AG09309 (cell line): Measurements from ENCODE around the gene FOXA3.
A peak's percentile ranks its signal among the peaks of the same experiment; 100 is the strongest.

Experiments
- DNase-seq: peaks from one replicate; pipeline ENCODE4 v3.0.0-alpha.2; 2010; ENCODE audit warnings: low read depth
- H3K4me3 ChIP-seq: 2 replicates; pipeline ENCODE4 v1.5.1; 2011; ENCODE audit warnings: mild to moderate bottlenecking, low read depth, low read length, moderate library complexity; ENCODE audit not compliant: control insufficient read depth
- CTCF ChIP-seq: IDR thresholded peaks from 2 replicates; pipeline ENCODE4 v1.5.1; 2011; ENCODE audit warnings: mild to moderate bottlenecking, low read depth, low read length, inconsistent platforms; ENCODE audit not compliant: insufficient read depth, control insufficient read depth; ENCODE audit errors: missing control alignments

Gene FOXA3

GRCh38 chr19:45879971-45880370 is 15.8 kb downstream of the FOXA3 start:
- no peak for TF ChIP-seq CTCF
- H3K4me3 ChIP-seq = no peak overlapping the region
- no peak for DNase-seq

GRCh38 chr19:45881082-45881908 is 17.2 kb downstream of the FOXA3 start:
- TF ChIP-seq CTCF = no peak
- no peak overlapping the region for H3K4me3 ChIP-seq
- DNase-seq = no peak

GRCh38 chr19:45881909-45882528 is 17.9 kb downstream of the FOXA3 start:
- DNase-seq = no peak
- no peak overlapping the region for H3K4me3 ChIP-seq
- no peak for TF ChIP-seq CTCF

GRCh38 chr19:45882652-45883585 is 18.8 kb downstream of the FOXA3 start:
- peak; percentile 13 for DNase-seq
- peak; percentile 97 for TF ChIP-seq CTCF
- H3K4me3 ChIP-seq = peak overlapping the region; percentile 0; the same call in 1 of the 2 replicates

GRCh38 chr19:45883586-45883880 is 19.4 kb downstream of the FOXA3 start:
- no peak for DNase-seq
- no peak for TF ChIP-seq CTCF
- no peak overlapping the region; the same call in 1 of the 2 replicates for H3K4me3 ChIP-seq

GRCh38 chr19:45883881-45884681 is 20.0 kb downstream of the FOXA3 start:
- DNase-seq = no peak
- TF ChIP-seq CTCF = no peak
- no peak overlapping the region; the same call in 1 of the 2 replicates for H3K4me3 ChIP-seq
